Femur (tissue), 1 donor: ENCODE data around the gene AIM2.
"Not testable (repeated sequence)": the region's sequence is repeated elsewhere in the genome, so short reads cannot be mapped to it uniquely, and the experiment has no call there.

Experiments used
- DNase-seq: peaks from one replicate; pipeline ENCODE4 v3.0.0-alpha.2; 2017

AIM2 gene

DNA sequence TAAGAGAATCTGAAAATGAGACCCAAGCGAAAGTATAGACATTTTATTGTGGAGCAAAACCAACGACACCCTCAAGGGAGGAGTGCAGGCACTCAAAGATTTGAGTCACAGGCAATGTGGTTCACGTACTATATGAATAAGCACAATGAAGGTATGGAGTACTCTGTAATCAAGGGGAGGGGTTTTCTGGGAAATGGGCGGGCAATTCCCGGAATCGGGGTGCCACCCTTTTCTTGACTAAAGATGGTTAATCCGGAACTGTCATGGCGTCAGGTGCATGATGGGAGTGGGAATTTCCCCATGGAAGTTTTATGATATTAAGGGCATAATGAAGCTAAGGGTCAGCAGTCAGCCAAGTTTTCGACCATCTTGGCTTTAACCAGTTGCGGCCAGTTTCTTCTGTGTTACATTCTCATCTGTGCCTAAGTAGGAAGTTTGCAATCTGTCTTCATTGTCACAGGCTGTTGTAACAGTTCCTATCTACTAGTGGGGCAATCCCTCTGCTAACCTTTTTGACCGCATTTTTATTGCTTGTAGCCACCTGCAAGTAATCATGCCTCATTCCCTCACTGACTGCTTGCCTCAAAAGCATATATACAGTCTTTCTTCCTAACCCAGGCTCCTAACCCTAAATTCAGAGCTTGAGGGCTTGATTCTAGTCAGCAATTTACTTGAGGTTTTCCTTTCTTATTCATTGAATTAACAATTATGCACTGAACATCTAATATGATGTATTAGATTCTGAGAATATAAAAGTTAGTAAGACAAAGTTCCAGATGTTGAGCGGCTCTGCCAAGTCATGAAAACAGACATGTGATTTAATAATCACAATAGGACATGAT, 775 bp upstream of the AIM2 start:
- no peak for DNase-seq

DNA sequence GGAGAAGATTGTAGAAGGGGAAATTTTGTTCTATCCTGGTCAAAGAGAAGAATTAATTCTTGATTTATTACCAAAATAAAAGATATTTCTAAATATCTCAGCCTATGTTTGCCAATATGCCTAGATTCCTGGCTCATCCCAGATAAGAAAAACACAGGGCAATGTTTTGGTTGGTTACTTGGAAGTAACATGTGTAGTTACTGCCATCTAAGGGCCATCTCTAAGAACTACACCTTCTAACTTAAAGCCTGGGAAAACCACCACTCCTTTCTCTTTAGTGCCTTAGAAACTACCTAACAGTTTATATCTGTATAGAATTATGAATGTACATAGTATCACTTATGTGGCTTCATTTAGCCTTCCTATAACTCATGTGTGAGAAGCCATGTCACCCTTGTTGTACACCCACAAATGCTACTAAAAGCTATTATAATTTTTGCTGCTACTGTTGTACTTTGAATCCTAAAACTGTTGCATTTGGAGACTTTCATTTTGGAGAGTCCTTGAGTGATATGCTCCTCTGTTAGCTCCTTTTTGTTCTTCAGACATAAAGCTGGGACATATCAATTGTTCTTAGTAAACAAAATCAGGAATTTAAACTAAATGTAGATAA, 4.5 kb downstream of the AIM2 start:
- no peak for DNase-seq

DNA sequence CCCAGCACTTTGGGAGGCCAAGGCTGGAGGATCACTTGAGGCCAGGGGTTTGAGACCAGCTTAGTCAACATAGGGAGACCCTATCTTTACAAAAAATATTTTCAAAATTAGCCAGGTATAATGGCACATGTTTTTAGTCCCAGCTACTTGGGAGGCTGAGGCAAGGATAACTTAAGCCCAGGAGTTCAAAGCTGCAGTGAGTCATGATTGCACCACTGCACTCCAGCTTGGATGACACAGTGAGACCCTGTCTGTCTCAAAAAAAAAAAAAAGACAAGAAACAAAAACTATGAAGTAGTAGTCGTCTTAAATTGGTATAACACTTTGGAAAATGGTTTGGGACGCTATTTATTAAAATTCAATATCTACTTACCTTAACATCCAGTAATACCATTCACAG, 7.7 kb downstream of the AIM2 start:
- no peak for DNase-seq

DNA sequence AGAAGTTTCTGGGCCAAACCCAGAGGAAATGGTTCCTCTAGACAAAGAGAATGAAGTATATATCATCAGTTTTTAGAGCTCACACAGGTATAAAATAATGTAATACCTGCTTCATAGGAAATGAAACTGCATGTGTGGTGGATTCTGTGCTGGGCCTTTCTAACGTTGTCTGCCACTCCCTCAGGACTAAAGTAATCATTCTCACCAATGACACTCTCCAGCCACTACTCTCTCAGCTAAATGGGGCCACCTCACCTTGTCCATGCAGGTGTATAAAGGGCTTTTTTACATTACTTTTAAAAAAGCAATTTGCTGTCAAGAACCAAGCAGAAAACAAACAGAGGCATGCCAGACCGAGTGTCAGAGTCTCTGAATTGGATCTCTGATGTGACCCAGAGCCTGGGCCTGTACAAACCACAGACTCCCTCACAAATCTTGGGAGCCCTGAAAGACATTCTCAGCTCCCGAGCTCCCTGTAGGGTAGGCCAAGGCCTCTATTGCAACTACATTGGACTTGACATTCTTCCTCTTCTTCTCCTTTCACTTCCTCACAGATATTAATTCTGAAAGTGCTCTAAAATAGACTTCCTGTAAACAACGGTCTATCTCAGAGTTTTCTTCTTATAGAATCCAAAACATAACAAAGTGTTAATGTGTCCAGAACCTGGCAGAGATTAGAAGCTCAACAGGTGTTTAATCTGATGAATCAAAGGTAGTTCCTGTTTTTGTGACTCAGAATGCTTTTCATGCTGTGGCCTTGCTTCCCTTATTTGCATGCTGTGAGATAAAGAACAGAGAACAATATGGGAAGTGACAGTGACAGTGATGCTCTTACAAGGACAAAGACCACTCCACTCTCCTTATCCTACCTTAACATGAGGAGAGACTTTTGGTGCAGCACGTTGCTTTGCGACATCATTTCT, 8.6 kb downstream of the AIM2 start:
- no peak for DNase-seq

DNA sequence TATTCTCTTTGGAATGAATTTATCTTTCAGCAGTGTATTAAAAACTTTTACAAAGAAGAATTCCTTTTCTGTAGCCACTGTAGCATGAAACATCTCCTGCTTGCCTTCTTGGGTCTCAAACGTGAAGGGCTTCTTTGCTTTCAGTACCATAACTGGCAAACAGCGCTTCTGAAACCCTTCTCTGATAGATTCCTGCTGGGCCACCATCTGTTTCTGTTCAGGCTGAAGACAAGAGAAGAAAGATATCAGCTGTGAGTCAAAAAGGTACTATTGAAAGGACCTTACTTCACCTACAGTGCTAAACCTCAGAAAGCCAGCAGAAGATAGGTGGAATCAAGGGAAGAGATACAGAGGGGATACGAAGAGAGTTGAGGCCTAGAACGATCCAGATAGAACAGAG, 10.5 kb downstream of the AIM2 start:
- no peak for DNase-seq

DNA sequence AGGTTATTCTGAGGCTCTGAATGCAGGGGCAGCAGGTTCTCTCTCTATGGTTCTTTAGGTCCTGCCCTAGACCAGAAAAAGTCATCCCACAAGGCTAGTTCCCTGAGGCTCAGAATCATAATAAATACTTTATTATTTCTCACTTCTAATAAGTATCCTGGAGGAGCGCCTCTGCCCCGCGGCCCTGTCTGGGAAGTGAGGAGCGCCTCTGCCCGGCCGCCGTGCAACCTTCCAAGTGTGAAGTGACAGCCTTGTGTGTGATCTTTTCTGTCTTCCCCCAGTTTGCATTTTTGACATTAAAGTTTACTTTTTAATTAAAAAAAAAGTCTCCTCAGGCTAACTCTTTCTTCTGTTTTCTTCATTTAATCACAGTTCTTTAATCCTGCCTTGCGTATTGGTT, 11.5 kb downstream of the AIM2 start:
- no peak for DNase-seq

DNA sequence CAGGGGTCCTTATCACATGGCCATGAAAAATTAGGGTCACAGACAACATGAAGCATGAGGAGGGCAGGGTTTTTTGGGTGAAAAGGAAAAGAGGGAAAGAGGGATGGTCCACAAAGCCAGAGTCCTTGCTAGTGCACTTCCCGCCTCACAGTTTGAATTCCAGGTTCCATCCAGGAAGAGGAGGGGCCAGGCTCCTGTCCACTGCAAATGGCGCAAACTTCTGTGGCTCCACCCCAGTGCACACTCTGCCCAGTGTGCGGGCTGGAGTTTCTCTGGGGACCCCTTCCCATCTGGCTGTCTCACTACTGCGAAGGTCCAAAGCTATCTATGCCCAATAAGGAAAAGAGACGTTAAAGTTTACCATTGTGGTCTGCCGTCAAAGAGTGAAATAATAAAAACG, 17.8 kb downstream of the AIM2 start:
- DNase-seq, result no peak

DNA sequence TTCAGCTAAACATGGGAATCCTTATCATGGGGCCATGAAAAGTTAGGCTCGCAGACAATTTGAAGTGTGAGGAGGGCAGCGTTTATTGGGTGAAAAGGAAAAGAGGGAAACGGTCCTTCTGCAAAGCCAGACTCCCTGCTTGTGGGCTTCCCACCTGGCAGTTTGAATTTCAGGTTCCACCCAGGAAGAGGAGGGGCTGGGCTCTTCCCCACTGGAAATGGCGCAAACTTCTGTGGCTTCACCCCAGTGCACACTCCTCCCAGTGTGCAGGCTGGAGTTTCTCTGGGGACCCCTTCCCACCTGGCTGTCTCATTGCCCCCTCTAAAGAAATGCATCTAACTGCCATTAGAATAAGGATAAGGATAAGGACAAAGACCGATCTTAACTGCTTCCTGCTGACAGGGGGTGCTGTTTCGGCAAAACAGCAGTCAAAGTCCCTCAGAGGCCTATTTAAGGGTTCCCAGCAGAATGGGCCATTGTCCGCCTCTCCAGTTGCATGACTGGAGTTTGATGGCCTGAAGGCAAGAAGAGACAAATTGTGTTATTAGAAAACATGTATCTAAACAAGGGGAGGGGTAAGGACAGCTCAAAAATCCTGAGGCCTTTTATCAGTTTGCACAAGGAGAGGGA, 20.4 kb downstream of the AIM2 start:
- no peak for DNase-seq

DNA sequence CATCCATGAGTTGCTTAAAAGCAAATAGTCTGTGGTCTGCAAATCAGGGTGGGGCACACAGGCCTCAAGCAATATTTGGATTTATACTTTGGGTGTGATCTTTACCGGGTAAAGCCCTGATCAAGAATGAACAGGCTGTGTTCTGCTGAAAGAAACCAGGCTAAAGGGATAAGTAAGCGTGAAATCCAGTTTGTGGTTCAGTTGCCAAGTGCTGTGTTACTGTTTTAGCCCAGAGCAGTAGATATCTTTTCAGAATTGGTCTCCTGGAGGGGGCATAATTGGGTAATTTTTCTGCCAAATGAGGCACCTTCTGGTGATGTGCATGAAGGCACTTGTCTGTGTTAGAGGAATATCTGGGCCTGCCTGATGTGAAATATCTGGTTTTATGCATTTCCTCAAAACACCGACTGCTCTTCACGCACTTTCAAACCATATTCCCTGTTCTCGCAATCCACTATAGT, 21.4 kb downstream of the AIM2 start:
- DNase-seq, result no peak

DNA sequence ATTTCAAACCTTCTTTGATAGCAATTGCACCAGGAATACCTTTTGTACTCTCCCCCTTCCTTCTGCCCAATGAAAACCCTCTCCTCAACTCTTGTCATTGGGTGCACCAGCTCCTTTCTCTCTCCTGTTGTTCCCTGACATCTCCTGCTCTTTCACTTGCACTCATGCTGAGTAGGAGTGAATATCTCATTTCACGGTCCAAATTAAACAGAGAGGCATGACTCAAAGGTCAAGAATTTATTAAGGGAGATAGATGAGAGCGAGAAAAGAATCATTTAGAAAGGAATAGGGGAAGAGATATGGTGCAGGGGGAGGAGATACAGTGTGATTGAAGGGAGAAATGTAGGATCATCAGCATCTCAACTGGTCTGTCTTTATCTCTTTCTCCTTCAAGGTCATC, 22.1 kb downstream of the AIM2 start:
- DNase-seq, result no peak

DNA sequence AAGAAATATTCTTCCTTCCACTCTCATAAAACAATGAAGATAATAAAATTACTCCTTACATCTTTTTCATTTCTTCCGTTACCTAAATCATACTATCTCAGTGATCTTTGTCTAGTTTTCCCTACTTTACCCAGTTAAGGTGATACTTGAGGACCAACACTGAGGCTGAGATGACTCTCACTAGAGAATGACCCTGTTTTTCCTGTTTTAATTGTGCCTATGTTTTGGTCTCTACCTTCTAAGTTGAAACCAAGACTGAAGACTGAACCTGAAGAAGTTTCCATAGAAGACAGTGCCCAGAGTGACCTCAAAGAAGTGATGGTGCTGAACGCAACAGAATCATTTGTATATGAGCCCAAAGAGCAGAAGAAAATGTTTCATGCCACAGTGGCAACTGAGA, 25.1 kb downstream of the AIM2 start:
- DNase-seq, result no peak

DNA sequence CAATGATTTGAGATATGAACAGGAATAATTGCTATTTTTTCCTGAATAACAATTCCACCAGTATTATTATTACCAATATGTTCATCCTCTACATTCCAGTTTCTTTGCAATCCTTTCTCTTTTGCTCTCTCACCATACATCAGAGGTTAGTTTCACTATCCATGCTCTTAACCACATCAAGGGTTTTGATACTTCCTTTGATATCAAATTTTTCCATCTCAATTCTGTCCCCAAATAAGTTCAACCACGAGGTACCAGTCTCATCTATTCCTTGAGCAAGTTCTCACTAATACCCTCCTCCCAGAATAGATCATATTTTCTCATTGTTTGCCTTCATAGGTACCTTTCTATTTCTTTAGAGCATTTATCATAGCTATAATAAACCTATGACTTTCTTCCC, 30.1 kb downstream of the AIM2 start:
- DNase-seq, result not testable (repeated sequence)

DNA sequence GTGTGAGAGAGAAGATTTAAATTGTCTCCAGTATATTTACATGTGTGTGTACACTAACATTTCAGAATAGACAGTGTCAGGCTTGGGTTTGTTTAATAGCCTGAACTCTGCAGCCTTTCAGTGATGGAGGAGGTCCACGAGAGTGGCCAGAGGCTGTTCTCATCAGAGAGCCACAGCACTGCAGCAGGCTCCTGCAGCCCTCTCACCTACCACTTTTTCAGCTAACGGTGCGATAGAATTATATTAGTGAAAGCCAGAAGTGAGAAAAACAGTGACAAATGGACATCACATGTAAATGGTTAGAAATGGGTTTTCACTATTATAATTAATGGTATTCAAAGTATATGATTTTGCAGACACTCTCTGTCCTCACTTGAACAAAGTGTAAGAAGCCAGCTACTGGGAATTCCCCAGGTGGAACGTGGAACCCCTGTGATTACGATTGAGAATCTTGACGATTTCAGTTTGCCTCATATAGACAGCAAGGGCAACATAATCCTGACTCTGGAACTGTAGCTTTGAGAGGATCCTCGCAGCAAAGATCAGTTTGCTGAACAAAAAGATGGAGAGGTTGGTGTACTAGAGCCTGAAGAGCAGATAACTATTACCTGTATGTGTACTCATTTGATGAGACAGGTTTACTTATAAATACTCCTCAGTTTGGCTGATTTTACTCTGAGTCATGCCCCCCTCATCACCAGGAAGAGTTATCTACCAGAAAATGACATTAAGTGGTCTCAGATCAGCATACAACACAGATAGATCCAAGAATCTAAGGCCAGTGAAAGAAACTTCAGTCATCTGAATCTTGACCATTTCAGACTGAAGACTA, 35.5 kb downstream of the AIM2 start:
- DNase-seq, result no peak

DNA sequence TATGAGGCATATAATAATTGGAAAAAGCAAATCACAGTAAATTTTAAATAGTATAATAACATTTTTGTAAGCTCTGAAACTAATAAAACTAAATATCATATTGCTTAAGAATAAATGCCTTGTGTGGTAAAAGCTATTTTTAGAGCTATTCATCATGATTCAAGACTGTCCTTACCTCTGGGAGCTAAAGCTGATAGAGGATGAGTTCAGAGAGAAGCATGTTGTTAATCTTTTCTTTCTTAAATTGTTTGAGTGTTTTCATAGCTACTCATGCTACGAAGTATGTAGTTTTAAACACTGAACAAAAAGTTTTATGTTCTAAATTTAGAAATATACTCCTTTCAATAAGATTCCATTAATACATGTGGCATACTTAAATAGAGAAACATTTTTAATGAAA, 36.4 kb downstream of the AIM2 start:
- no peak for DNase-seq

DNA sequence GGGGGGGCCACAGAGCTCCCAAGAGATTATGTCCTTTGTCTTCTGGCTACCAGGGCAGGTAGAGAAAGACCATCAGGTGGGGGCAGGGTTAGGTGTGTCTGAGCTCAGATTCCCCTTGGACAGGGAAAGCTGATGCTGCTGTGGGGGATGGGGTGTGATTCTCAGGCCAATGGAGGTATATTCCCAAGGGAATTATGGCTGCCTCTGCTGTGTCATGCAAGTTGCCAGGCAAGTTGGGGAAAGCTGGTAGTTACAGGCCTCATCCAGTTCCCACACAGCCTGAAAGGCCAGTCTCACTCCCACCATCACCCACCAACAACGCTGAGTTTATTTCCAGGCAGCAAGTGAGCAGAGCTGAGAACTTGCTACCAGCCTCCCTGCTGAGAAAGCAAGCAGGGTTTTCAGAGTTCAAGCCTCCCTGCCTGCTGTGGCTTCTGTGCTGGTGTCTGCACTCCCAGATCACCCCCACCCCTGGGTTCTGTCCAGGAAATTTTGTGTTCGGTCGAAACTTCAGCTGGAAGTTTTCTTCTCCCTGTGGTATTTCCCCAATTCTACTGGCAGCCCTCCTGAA, 45.6 kb downstream of the AIM2 start:
- no peak for DNase-seq

DNA sequence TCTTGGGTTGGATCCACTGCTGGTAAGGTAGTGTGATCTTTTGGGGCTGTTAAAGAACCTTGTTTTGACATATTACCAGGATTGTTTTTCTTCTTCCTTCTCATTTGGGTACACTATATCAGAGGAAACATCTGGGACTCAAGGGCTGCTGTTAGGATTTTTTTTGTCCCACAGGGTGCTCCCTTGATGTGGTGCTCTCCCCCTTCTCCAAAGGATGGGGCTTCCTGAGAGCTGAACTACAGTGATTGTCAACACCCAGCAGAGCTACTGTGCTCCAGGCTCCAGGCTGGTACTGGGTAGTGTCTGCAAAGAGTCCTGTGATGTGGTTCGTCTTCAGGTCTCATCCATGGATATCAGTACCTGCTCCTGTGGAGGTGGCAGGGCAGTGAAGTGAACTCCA, 46.3 kb downstream of the AIM2 start:
- no peak for DNase-seq

DNA sequence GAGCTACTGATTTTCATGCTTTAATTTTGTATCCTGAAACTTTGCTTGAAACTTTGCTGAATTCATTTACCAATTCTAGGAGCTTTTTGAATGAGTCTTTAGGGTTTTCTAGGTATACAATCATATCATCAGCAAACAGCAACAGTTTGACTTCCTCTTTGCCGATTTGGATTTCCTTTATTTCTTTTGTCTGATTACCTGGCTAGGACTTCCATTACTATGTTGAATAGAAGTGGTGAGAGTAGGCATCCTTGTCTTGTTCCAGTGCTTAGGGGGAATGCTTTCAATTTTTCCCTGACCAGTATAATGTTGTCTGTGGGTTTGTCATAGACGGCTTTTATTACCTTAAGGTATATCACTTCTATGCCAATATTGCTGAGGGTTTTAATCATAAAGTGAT, 49.7 kb downstream of the AIM2 start:
- DNase-seq, result not testable (repeated sequence)

DNA sequence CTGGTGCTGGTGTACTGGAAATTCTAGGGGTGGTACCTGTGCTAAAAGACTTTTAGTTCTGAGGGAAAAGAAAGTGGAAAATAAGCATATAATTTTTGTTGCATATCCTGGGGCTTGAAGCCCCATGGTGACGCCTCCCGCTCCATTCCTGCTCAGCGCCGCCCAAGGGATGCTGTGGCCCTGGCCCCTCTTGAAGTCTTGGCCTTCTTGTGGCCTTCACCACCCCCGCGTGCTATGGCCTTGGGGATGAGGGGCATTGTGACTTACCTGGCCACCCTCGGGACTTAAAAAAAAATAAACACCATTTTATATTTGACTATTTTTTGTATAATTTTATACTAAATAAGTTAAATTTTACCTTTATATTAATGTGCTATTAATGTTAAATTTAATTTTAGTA, 51.5 kb downstream of the AIM2 start:
- DNase-seq, result no peak

DNA sequence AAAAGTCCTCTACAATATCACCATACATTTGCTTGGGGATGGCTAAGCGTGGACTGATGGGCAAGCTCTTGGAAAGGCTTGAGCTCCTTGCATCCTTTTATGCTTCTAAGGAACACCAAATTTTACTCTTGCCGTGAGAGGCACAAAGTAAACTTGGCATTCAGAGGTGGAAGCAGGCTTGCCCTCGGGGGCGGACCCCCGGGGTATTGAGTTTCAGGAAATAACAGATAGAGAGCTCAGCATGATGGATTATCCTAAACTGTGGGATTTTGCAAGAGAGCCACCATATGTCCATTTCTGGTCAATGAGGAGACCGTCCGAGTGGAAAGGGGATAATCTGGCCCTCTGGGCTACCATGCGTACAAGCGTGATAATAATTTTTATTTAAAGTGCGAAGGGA, 52.8 kb downstream of the AIM2 start:
- DNase-seq, result no peak

DNA sequence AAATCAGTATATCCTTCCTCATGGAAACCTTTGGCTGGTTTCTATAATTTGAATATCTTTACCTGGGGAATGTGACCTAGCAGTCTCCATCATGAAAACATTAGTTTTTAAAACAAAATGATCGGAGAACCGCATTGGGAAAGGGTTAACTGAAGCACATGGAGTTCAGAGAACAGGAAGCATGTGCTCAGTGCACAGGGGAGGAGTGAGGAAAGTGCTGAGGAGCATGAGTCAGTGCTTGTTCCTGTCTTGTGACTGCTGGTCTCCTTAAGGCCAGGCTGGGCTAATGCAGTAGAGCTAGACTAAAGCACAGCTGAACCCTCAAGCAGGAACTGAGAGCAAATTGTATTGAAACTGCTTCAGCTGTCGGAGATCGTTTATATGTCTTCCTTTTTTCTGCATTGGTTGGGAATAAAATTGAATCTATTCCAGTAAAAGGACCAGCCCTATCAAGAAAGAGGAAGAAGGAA, 61.1 kb downstream of the AIM2 start:
- peak; percentile 51 for DNase-seq

DNA sequence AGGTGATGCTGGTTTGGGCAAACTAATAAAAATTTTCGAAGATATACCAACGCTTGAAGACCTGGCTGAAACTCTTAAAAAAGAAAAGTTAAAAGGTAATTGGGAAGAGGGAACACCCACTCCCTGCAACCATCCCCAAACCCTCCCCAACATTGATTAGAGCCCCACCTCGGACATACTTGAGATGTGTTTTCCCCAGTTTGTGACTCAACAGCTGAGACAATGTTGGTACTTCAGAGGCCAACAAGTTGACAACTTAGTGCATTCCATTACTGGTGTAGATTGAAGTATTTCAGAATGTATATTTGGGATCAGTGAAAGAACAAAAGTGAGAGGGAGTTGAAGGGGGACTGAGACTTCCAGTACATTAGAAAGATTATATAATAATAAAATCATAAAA, 61.7 kb downstream of the AIM2 start:
- DNase-seq, result no peak
